ENCODE measurements around the gene COX6A1. TPM values are rescaled to one million over a fixed set of nuclear protein-coding genes. Genes with fewer than 3 reads are reported as not detected.
"Not testable (repeated sequence)": the region's sequence is repeated elsewhere in the genome, so short reads cannot be mapped to it uniquely, and the experiment has no call there.

Gene COX6A1
- total RNA-seq, 1 experiment from 2014 or later: 529 TPM

DNA sequence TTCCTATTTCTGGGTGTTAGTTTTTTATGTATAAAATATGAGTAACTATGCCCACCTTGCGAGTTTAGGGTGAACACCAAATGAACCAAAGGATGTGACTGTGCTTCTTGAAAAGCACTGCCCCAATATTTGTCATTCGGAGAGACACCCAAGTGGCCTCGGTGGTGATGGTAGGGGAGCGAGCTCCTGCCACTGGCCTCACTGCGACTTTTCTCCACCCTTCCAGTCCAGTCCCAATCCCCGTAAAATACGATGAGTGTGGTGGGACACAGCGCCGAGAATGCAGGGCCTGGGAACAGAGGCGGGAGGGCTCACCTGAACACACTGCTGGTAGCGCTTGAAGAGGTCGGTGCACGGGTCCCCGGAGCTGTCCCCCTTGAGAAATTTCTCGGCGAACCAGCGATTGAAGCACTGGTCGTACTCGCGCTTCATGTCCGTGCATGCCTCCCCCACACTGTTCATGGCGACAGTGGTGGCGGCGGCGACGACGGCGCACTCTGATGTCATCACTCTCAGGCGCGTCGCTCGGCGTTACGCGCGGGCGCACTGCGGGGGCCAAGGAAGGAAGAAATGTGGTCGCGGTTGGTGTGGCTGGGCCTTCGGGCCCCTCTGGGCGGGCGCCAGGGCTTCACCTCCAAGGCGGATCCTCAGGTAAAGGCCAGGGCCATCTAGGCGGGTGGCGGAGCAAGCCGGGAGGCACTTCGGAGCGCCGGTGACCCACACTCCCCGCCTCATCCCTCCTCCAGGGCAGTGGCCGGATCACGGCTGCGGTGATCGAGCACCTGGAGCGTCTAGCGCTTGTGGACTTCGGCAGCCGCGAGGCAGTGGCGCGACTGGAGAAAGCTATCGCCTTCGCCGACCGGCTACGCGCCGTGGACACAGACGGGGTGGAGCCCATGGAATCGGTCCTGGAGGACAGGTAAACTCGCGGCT lies 8.3 kb downstream of the COX6A1 start, which contains the start of the genes GATC and TRIAP1:
GATC (plus strand) TSS at position 534 of the 933 bp plus-strand sequence; CDS start at position 571, 37 bp downstream.
TRIAP1 (minus strand) TSS at position 474 of the 933 bp plus-strand sequence; CDS start at position 462, 12 bp downstream.
- DNase-seq (ENCODE audit: low read depth in 1 of 2, low spot score in 2 of 2): peak; percentile 73 to 88
- H3K27me3 ChIP-seq (replicated peaks): no peaks in the 10 kb centered on the region
- H3K4me1 ChIP-seq (replicated peaks): peaks cover 17% of the 10 kb centered on the region
- peak within 1 kb of the TSS; percentile 89 for H3K4me3 ChIP-seq
- H3K36me3 ChIP-seq: peaks cover 69% of the 10 kb centered on the region
- no peaks in the 10 kb centered on the region for H3K9me3 ChIP-seq (replicated peaks)
- H3K27ac ChIP-seq: peak within 1 kb of the TSS; percentile 42

DNA sequence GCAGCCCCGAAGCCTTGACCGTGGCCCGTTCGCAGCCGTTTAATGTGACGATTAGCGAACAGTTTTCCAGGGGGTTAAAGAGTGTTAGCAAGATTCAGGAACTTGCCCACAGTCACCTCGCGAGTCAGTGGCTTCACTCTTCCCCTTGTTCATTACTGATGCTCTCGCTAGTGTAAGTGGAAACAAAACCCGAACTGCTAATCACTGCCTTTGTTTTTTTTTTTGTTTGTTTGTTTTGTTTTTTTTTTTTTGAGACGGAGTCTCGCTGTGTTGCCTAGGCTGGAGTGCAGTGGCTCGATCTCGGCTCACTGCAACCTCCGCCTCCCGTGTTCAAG lies 8.9 kb downstream of the COX6A1 start:
- Histone ChIP-seq H3K4me1 (replicated peaks) (peaks cover 17% of the 10 kb centered on the region), H3K36me3 (peaks cover 68% of the 10 kb centered on the region), H3K4me3 (peak overlapping the region; percentile 89)
- H3K27ac ChIP-seq; H3K27me3 ChIP-seq (replicated peaks); H3K9me3 ChIP-seq (replicated peaks); DNase-seq (ENCODE audit: low read depth in 1 of 2, low spot score in 2 of 2): not testable (repeated sequence)

DNA sequence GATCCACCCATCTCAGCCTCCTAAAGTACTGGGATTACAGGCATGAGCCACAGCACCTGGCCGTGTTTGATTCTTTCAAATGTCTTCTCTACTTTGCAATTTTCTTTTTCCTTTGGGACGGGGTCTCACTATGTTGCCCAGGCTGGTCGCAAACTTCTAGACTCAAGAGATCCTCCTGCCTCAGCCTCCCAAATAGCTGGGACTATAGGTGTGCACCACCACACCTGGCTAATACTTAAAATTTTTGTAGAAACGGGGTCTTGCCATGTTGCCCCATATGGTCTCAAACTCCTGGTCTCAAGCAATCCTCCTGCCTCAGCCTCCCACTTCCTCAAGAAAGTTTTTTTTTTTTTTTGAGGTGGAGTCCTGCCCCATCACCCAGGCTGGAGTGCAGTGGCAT lies 10.1 kb downstream of the COX6A1 start:
- H3K4me3 ChIP-seq: no peak overlapping the region
- H3K27me3 ChIP-seq (replicated peaks): no peaks in the 10 kb centered on the region
- H3K36me3 ChIP-seq: peaks cover 69% of the 10 kb centered on the region
- H3K27ac ChIP-seq: no peak overlapping the region
- H3K4me1 ChIP-seq (replicated peaks): peaks cover 17% of the 10 kb centered on the region
- H3K9me3 ChIP-seq (replicated peaks): no peaks in the 10 kb centered on the region
- no peak for DNase-seq (ENCODE audit: low read depth in 1 of 2, low spot score in 2 of 2)

DNA sequence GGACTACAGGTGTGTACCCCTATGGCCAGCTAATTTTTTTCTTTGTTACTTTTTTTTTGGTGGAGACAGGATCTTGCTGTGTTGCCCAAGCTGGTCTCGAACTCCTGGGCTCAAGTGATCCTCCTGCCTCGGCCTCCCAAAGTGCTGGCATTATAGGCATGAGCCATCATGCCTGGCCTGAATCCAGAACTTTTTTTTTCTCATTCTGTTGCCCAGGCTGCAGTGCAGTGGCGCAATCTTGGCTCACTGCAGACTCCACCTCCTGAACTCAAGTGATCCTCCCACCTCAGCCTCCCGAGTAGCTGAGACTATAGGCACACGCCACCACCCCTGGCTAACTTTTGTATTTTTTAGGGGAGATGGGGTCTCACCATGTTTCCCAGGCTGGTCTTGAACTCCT lies 14.6 kb downstream of the COX6A1 start:
- not testable (repeated sequence) for H3K4me1 ChIP-seq (replicated peaks); DNase-seq (ENCODE audit: low read depth in 1 of 2, low spot score in 2 of 2); H3K4me3 ChIP-seq; H3K9me3 ChIP-seq (replicated peaks); H3K27me3 ChIP-seq (replicated peaks); H3K27ac ChIP-seq
- H3K36me3 ChIP-seq: peaks cover 75% of the 10 kb centered on the region

DNA sequence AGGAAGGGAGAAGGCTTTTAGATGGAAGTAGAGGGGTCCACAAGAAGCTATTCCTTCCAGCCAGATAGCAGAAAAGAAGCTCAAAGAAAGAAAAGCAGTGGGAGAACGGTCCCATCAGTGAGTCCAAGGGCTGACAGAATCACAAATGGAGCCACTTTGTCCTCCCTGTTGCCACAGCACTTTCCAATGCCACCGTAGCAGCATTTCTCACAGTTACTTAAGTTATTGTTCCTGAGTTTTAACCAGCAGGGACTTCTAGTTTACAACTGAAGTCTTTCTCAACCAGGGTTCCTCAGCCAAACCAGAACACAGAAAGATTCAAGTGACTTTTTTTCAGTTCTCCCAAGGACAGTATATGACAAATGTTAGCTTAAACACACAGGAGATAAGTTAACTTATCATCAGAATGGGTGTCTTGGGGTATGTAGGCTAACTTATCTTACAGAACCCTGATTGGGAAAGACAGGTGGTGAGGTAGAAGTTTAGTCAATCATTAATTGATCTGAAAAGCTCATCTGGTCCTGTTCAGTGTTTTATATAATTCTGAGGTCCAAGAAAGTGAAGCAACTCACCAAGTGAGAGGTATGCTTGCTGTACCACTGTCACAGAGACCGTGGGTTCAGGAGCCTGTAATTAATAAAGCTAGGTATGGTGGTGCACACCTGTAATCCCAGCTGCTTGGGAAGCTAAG lies 15.3 kb downstream of the COX6A1 start:
- Histone ChIP-seq H3K9me3 (replicated peaks) (no peaks in the 10 kb centered on the region), H3K4me3 (no peak overlapping the region), H3K36me3 (peaks cover 78% of the 10 kb centered on the region), H3K27me3 (replicated peaks) (no peaks in the 10 kb centered on the region), H3K4me1 (replicated peaks) (no peaks in the 10 kb centered on the region), H3K27ac (no peak overlapping the region)
- DNase-seq (ENCODE audit: low read depth in 1 of 2, low spot score in 2 of 2): no peak

DNA sequence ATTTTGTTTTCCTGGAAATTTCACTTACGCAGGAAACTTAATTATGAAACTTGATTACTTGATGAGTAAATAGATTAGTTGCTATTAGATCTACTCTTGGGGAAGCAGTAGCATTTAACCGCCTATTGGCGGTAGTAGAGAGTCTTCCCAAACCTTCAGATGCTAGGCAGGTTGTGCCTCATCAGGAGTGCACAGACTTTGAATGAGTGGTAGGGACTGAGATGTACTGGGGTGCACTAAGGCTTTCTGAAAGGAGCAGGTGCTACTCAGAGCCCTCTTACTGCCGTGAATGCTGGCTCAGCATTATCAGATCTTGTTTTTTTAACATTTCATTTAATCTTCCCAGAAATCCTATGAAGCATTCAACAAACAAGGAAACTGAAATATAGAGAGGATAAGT lies 16.1 kb downstream of the COX6A1 start:
- Histone ChIP-seq H3K36me3 (peaks cover 83% of the 10 kb centered on the region), H3K4me1 (replicated peaks) (no peaks in the 10 kb centered on the region), H3K27ac (no peak overlapping the region), H3K27me3 (replicated peaks) (no peaks in the 10 kb centered on the region), H3K4me3 (no peak overlapping the region), H3K9me3 (replicated peaks) (no peaks in the 10 kb centered on the region)
- DNase-seq (ENCODE audit: low read depth in 1 of 2, low spot score in 2 of 2): no peak

DNA sequence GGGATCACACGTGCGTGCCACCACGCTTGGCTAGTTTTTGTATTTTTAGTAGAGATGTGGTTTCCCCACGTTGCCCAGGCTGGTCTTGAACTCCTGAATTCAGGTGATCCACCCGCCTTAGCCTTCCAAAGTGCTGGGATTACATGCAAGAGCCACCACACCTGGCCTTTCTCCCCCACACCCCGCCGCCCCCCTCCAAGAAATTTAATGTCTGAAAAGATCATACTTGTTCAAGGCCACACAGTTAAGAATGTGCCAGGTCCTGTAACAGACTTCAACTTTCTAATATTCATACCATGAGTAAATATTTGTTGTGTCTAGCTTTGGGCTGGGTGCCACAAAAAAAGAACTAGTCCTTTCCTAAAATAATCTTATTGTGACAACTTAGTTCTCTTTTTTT lies 17.4 kb downstream of the COX6A1 start:
- no peaks in the 10 kb centered on the region for H3K9me3 ChIP-seq (replicated peaks)
- H3K4me3 ChIP-seq: no peak overlapping the region
- H3K36me3 ChIP-seq: peaks cover 83% of the 10 kb centered on the region
- no peaks in the 10 kb centered on the region for H3K27me3 ChIP-seq (replicated peaks)
- no peaks in the 10 kb centered on the region for H3K4me1 ChIP-seq (replicated peaks)
- no peak for DNase-seq (ENCODE audit: low read depth in 1 of 2, low spot score in 2 of 2)
- H3K27ac ChIP-seq: no peak overlapping the region

DNA sequence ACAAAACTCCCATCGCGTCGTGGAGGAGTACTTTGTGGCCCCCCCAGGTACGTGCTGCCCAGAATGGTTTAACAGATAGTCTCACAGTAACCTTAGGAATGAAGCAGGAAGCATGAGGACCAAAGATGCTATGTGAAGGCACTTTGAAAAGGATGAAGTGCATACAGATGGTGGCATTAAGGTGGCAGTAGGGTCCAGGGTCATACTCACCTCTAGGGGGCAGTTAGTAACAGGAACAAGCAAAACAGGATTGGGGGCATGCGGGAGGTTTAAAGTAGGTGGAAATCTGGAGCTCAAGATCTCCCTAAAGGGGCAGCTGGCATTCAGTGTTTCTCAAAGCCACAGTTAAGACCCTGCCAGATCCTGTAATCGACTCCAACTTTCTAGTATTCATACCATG lies 19.2 kb downstream of the COX6A1 start:
- H3K4me1 ChIP-seq (replicated peaks): no peaks in the 10 kb centered on the region
- H3K4me3 ChIP-seq: no peak overlapping the region
- no peaks in the 10 kb centered on the region for H3K9me3 ChIP-seq (replicated peaks)
- H3K36me3 ChIP-seq: peaks cover 89% of the 10 kb centered on the region
- no peaks in the 10 kb centered on the region for H3K27me3 ChIP-seq (replicated peaks)
- no peak for DNase-seq (ENCODE audit: low read depth in 1 of 2, low spot score in 2 of 2)
- H3K27ac ChIP-seq: no peak overlapping the region

DNA sequence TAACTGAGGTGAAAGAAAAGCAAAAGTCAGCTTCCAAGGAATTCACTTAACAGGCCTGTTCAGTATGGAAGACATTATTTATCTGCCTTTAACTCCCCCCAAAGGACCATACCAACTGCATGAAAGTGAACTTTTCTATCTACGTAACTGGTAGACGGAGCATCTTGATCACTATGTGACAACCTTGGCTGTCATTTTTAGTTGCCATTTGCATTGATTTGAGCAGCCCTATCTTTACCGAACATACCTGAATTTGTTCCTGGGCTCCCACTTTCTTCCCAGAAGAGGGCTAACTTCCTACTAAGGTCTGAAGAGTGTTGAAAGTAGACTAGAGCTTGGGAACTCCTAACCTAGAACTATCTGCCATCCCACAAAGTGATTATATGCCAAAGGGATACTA lies 22.2 kb downstream of the COX6A1 start:
- H3K4me1 ChIP-seq (replicated peaks): no peaks in the 10 kb centered on the region
- H3K36me3 ChIP-seq: peaks cover 96% of the 10 kb centered on the region
- H3K4me3 ChIP-seq: no peak overlapping the region
- H3K27ac ChIP-seq: no peak overlapping the region
- no peaks in the 10 kb centered on the region for H3K9me3 ChIP-seq (replicated peaks)
- H3K27me3 ChIP-seq (replicated peaks): no peaks in the 10 kb centered on the region
- DNase-seq (ENCODE audit: low read depth in 1 of 2, low spot score in 2 of 2): no peak

DNA sequence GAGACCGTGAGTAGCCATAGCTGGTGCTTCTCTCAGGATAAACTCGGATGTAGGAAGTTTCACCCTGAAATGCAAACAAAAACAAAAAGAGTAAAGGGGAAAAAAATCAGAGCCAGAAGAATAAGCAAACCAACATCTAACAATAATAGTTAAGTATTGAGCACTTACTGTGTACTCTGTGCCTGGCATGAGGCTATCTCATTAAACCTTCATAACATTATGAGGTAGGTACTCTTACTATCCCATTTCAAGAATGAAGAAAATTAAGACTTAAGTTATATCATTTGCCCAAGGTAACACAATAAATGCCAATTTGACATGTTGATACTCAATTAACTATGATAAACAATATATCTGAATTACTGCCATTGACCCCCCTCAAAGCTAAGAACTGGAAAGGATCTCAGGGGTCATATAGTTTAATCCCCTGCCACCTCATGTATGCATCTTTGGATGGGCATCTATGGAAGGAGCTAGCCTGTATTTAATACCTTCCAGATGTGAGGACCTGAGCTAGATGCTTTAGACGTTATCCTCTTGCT lies 24.3 kb downstream of the COX6A1 start:
- DNase-seq (ENCODE audit: low read depth in 1 of 2, low spot score in 2 of 2): no peak
- peaks cover 98% of the 10 kb centered on the region for H3K36me3 ChIP-seq
- H3K27me3 ChIP-seq (replicated peaks): no peaks in the 10 kb centered on the region
- no peak overlapping the region for H3K27ac ChIP-seq
- no peaks in the 10 kb centered on the region for H3K9me3 ChIP-seq (replicated peaks)
- no peaks in the 10 kb centered on the region for H3K4me1 ChIP-seq (replicated peaks)
- H3K4me3 ChIP-seq: no peak overlapping the region

DNA sequence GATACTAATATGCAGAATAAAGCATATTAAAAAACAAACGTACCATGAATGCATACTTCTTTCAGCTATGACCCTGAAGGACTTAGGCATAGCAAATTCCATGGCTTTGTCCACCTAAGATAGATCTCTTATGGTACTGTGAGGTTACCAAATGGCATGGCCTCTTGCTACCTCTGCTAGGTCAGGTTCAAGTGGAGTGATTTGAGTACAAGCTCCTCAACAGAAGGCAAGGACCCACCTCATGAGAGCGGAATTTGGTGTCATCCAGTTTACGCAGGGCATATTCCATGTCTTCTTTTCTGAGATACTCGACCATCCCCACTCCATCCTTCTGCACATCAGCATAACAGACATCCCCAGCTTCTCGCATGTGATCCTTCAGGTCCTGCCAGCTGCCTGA lies 25.8 kb downstream of the COX6A1 start:
- peaks cover 90% of the 10 kb centered on the region for H3K36me3 ChIP-seq
- DNase-seq (ENCODE audit: low read depth in 1 of 2, low spot score in 2 of 2): no peak
- no peak overlapping the region for H3K4me3 ChIP-seq

DNA sequence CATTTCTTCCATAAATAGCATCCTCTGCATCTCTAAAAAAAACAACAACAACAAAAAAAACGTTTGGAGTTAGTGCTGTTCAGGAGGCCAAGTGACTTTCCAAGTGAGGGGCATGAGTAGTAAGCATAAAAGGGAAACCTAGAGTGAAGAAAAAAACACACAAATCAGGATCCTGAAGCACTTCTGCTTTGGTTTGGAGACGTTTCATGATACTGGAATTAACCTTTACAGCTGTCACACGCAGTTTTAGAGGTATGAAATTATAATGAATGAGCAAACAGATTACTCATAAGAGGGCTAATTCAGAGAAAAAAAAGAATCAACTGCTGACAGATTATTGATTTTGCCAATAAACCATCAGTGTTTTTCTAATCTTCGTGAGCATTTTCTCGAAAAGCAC lies 27.8 kb downstream of the COX6A1 start:
- H3K36me3 ChIP-seq: peaks cover 81% of the 10 kb centered on the region
- DNase-seq (ENCODE audit: low read depth in 1 of 2, low spot score in 2 of 2): no peak

More for the DNA sequence above, 25.8 kb downstream of the COX6A1 start:
- no peaks in the 10 kb centered on the region for H3K9me3 ChIP-seq (replicated peaks)
- H3K4me1 ChIP-seq (replicated peaks): no peaks in the 10 kb centered on the region; the same call in 1 of the 2 replicates
- H3K27ac ChIP-seq: no peak overlapping the region
- no peaks in the 10 kb centered on the region for H3K27me3 ChIP-seq (replicated peaks)

DNA sequence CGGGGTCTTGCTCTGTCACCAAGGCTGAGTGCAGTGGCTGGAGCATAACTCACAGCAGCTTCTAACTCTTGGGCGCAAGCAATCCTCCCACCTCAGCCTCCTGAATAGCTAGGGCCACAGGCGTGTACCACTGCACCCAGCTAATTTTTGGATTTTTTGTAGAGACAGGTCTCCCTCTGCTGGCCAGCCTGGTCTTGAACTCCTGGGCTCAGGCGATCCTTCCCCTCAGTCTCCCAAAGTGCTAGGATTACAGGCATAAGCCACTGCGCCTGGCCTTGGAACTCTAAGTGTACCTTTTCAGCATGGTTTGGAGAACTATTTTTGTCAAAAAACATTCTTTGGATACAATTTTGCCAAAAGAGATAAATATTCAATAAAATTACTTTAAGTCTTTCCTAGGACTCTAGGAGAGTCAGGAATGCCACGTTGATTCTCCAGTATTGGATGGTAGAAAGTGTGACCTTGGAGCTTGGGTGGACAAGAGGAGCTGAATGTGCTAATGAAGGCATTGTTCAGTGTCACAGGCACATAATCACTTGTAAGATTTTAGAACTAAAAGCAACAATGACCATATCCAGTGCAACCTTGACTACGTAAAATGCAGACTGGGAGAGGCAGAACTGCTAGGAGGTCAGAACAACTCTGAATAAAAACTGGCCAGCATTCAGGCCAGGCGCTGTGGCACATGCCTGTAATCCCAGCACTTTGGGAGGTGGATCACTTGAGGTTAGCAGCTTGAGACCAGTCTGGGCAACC lies 28.8 kb downstream of the COX6A1 start:
- Histone ChIP-seq H3K36me3 (peaks cover 73% of the 10 kb centered on the region), H3K4me1 (replicated peaks) (peaks cover 11% of the 10 kb centered on the region), H3K4me3 (no peak overlapping the region), H3K27me3 (replicated peaks) (no peaks in the 10 kb centered on the region), H3K9me3 (replicated peaks) (no peaks in the 10 kb centered on the region), H3K27ac (no peak overlapping the region)
- DNase-seq (ENCODE audit: low read depth in 1 of 2, low spot score in 2 of 2): peak; percentile 29 to 53

More for the DNA sequence above, 27.8 kb downstream of the COX6A1 start:
- H3K9me3 ChIP-seq (replicated peaks): no peaks in the 10 kb centered on the region
- no peak overlapping the region for H3K27ac ChIP-seq
- peaks cover 11% of the 10 kb centered on the region for H3K4me1 ChIP-seq (replicated peaks)
- no peak overlapping the region for H3K4me3 ChIP-seq
- H3K27me3 ChIP-seq (replicated peaks): no peaks in the 10 kb centered on the region

Measured in SJSA1 (cell line).